ENCODE measurements around the gene PROK1.

DNA sequence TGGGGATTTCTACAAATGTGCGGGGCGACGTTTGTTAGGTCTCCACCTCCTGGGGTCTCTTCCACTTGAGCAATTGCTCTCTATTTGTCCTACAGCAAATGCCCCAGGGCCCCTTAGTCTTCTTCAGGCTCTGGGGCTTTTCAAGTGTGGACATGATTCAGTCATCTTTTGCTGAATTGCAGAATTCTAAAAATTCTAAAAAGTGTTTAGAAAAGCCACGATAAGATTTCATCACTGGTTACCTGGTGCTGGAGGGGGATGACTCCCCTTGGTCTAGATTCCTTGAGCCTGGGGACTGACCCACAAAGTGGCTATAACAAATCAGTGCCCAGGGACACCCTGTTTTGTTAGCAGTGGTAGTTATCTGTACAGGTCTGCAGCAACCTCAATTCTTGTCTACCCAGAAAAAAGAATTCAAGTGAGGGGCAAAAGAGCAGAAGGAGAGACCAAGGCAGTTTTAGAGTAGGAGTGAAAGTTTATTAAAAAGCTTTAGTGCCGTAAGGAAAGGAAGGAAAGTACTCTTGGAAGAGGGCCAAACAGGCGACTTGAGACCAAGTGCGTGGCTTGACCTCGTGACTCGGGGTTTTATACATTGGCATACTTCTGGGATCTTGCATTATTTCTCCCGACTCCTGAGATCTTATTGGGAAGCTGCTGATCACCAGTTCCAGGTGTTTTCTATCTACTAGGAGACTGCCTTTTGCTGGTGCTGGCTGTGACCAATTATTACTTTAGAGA is 25.2 kb downstream of the PROK1 start:
- TF ChIP-seq EP300 (IDR thresholded peaks at IDR 0.05): no peak
- no peak for TF ChIP-seq POLR2A (IDR thresholded peaks at IDR 0.05)

Data from suprapubic skin (tissue), 2 donors.